Aortic smooth muscle cell (primary cell): ENCODE measurements around the gene USP30. TPM values are rescaled to one million over a fixed set of nuclear protein-coding genes. Genes with fewer than 3 reads are reported as not detected.

Experiments used
- total RNA-seq: library from RNA; depleted of rRNA; stranded (reverse); fragments of >200 nt; gene quantifications from 2 replicates; pipeline ENCODE4 v1.2.3, GENCODE V29; 2014

Gene USP30
- 7.3 and 8.4 TPM in 2 replicates for total RNA-seq

GRCh38 chr12:109052414-109053323, at the start of gene USP30:
TSS of gene USP30 (plus strand) at chr12:109052576. CDS start at chr12:109052679, 103 bp downstream.

DNA sequence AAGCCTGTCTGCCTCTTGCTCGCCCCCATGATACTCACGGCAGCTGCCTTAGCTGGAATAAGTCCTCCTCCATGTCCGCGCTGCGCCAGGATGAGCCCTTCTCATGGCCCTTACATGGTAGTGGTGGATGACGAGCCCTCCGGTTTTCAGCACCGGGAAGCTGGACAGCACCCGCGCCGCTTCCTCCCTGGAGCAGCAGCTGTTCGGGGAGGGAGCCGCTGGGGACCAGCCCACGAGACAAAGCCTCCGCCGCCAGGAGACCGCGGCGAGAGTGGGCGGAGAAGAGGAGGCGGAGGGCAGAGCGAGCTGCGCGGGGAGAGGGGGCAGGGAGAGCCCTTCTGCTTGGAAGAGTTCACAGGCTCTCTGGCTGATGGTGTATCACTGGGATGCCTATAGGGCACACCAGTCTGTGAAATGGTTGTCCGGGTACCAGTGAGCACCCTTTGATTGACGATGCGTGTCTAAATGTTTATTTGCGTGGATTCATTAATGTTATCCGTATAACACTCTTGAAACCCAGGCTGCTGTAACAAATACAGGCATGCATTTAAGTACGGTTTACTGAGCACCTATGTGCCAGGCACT, 31.5 kb upstream of the USP30 start, which contains the start of gene SVOP:
Gene SVOP, minus strand, starts transcription at position 273 of the 585 bp plus-strand sequence. Its CDS starts 200 bp downstream, at position 73.

GRCh38 chr12:109093022-109093918, 40.9 kb downstream of the USP30 start, which contains the start of gene ALKBH2:
TSS of gene ALKBH2 (minus strand) at chr12:109093472. CDS start at chr12:109092786, 686 bp downstream.

GRCh38 chr12:109097435-109098182, 45.2 kb downstream of the USP30 start, which contains the start of gene UNG:
TSS of gene UNG (plus strand) at chr12:109097597. CDS start at chr12:109097680, 83 bp downstream.

DNA sequence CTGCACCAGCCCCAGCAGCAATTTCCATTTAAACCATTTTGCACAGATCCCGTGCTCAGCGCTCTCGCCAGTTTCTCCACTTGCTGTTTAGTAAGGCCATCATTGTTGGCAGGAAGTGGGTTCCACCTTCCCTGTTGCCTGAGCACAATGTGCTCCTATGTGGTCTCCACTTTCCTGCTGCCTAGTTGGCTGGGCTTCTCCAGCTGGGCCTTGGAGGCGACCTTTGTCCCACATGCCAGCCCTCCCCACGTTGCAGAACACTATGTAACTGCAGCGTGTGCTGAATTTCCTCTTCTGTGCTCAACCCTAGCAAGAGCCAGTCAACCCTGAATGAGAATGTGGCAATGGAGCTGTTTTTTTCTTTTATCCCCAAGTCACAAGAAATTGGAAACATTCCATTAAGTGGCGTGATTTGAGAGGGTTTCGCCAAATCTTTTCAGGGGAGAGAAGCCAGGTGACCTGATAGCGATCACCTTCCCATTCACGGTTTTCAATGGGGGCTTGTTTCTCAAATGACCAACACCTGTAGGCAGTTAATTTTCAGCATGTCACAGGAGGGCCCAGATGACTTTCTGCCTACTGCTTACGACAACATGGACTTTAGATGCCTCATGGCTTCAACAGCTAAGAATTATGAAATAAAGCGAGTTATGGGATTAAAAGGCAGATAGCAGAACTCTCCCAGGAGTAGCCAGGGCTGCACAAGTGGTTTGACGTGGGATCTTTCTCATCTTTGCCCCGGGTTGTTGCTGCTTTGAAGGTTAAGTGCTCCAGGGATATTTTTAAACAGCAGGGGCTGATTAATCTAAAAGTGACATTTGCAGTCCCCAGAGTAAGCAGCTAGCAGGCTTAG, 63.6 kb downstream of the USP30 start, which contains the start of gene ACACB:
Gene ACACB, plus strand, starts transcription at position 830 of the 853 bp plus-strand sequence. CDS start 22,819 bp downstream, outside the sequence.

Other genes starting within 250 kb of the USP30 start
- 27.0 and 49.8 TPM in 2 replicates for gene SSH1, start 195.0 kb upstream of the USP30 start, total RNA-seq
- not detected in 2 replicates for gene DAO, start 172.5 kb upstream of the USP30 start, total RNA-seq
- gene SVOP, start 31.5 kb upstream of the USP30 start, total RNA-seq: not detected in 2 replicates
- 15.0 and 19.8 TPM in 2 replicates for gene ALKBH2, start 40.9 kb downstream of the USP30 start, total RNA-seq
- gene UNG, start 45.0 kb downstream of the USP30 start, total RNA-seq: 16.1 and 16.6 TPM in 2 replicates
- gene ACACB, start 64.0 kb downstream of the USP30 start, total RNA-seq: 5.9 and 7.0 TPM in 2 replicates